ENCODE data around the gene ZBTB32. TPM values are rescaled to one million over a fixed set of nuclear protein-coding genes. Genes with fewer than 3 reads are reported as not detected.
"Not testable (repeated sequence)": the region's sequence is repeated elsewhere in the genome, so short reads cannot be mapped to it uniquely, and the experiment has no call there.

The ZBTB32 gene
- total and polyA plus RNA-seq, 3 donors from 2014 or later = 26.1 to 125 (median 32.5) TPM

- no peaks in the 10 kb centered on the region for H3K36me3 ChIP-seq (ENCODE audit: low read depth, missing control alignments)
- no peak for DNase-seq
- no peaks in the 10 kb centered on the region for H3K9me3 ChIP-seq
- no peak for TF ChIP-seq CTCF (IDR thresholded peaks at IDR 0.05)
- TF ChIP-seq POLR2A (IDR thresholded peaks at IDR 0.05) = no peak
- WGBS, 2 donors = 85% methylated on average over 13 to 15 of the region's 15 CpGs
- no peak overlapping the region for H3K4me3 ChIP-seq
- H3K27me3 ChIP-seq = no peaks in the 10 kb centered on the region
- peaks cover 4% of the 10 kb centered on the region for H3K4me1 ChIP-seq
- H3K27ac ChIP-seq = no peak overlapping the region
- intact Hi-C loops (cut with DNase I; ENCODE audit: low total_unique reads) = no loop called here
Measured at GRCh38 chr19:35675589-35676140, 28.7 kb upstream of the ZBTB32 start.

GRCh38 chr19:35689836-35690235, 14.5 kb upstream of the ZBTB32 start:
- intact Hi-C loops (cut with DNase I; ENCODE audit: low total_unique reads) = no loop called here
- TF ChIP-seq POLR2A (IDR thresholded peaks at IDR 0.05) (no peak), CTCF (IDR thresholded peaks at IDR 0.05) (no peak)
- Histone ChIP-seq H3K27ac (no peak overlapping the region), H3K4me3 (no peak overlapping the region), H3K4me1 (no peaks in the 10 kb centered on the region), H3K36me3 (ENCODE audit: low read depth, missing control alignments) (no peaks in the 10 kb centered on the region), H3K9me3 (no peaks in the 10 kb centered on the region), H3K27me3 (no peaks in the 10 kb centered on the region)
- no peak for DNase-seq
- WGBS, 2 donors = 45 to 49% methylated on average over 4 of the region's 4 CpGs

- peak overlapping the region; percentile 26 to 29 for H3K4me3 ChIP-seq
- H3K4me1 ChIP-seq; intact Hi-C loops (cut with DNase I; ENCODE audit: low total_unique reads); H3K36me3 ChIP-seq (ENCODE audit: low read depth, missing control alignments); H3K9me3 ChIP-seq; DNase-seq; H3K27me3 ChIP-seq; H3K27ac ChIP-seq: not testable (repeated sequence)
- WGBS, 2 donors = 89% methylated on average over 22 of the region's 37 CpGs; no CpG with 5 or more reads in 1 of the 2 donors
Measured at GRCh38 chr19:35691106-35691505, 13.3 kb upstream of the ZBTB32 start.

GRCh38 chr19:35692010-35692409, 12.3 kb upstream of the ZBTB32 start:
- H3K27ac ChIP-seq = no peak overlapping the region
- intact Hi-C loops (cut with DNase I; ENCODE audit: low total_unique reads) = no loop called here
- no peak for DNase-seq
- no peaks in the 10 kb centered on the region for H3K4me1 ChIP-seq
- H3K9me3 ChIP-seq = no peaks in the 10 kb centered on the region
- H3K4me3 ChIP-seq = no peak overlapping the region
- H3K36me3 ChIP-seq (ENCODE audit: low read depth, missing control alignments) = no peaks in the 10 kb centered on the region
- TF ChIP-seq CTCF (IDR thresholded peaks at IDR 0.05) (no peak), POLR2A (IDR thresholded peaks at IDR 0.05) (no peak)
- no peaks in the 10 kb centered on the region for H3K27me3 ChIP-seq
- 57 to 70% methylated on average over 5 to 11 of the region's 11 CpGs for WGBS, 2 donors

GRCh38 chr19:35693422-35693821, 10.9 kb upstream of the ZBTB32 start:
- no peak overlapping the region for H3K4me3 ChIP-seq
- H3K4me1 ChIP-seq = no peaks in the 10 kb centered on the region
- intact Hi-C loops (cut with DNase I; ENCODE audit: low total_unique reads) = no loop called here
- H3K27me3 ChIP-seq = no peaks in the 10 kb centered on the region
- TF ChIP-seq CTCF (IDR thresholded peaks at IDR 0.05) (no peak), POLR2A (IDR thresholded peaks at IDR 0.05) (no peak)
- 27 to 37% methylated on average over 8 of the region's 8 CpGs for WGBS, 2 donors
- no peaks in the 10 kb centered on the region for H3K36me3 ChIP-seq (ENCODE audit: low read depth, missing control alignments)
- no peak for DNase-seq
- H3K27ac ChIP-seq = no peak overlapping the region
- no peaks in the 10 kb centered on the region for H3K9me3 ChIP-seq
